ENCODE results near the gene EYA2. TPM values are rescaled to one million over a fixed set of nuclear protein-coding genes. Genes with fewer than 3 reads are reported as not detected.
"Not testable (repeated sequence)": the region's sequence is repeated elsewhere in the genome, so short reads cannot be mapped to it uniquely, and the experiment has no call there.

Gene EYA2
- 0.10 TPM in 1 of 2 replicates, not detected in the other for total RNA-seq (2014; rRNA removed; shearing (Covaris generic))

- DNase-seq (ENCODE audit: low read depth): no peak
Observed at GRCh38 chr20:46894579-46894958, at the start of gene EYA2. TSS of gene EYA2 (plus strand) at chr20:46894843. CDS start at chr20:46990011, 95,168 bp downstream.

- no peak for DNase-seq (ENCODE audit: low read depth)
Observed at GRCh38 chr20:46844965-46845364, 49.7 kb upstream of the EYA2 start.

- DNase-seq (ENCODE audit: low read depth): no peak
Observed at GRCh38 chr20:46849269-46849668, 45.4 kb upstream of the EYA2 start.

GRCh38 chr20:46849751-46850150 lies 44.9 kb upstream of the EYA2 start:
- no peak for DNase-seq (ENCODE audit: low read depth)

GRCh38 chr20:46850416-46850815 lies 44.2 kb upstream of the EYA2 start:
- no peak for DNase-seq (ENCODE audit: low read depth)

- no peak for DNase-seq (ENCODE audit: low read depth)
Observed at GRCh38 chr20:46850896-46851295, 43.7 kb upstream of the EYA2 start.

GRCh38 chr20:46851746-46852145 lies 42.9 kb upstream of the EYA2 start:
- DNase-seq (ENCODE audit: low read depth): no peak

GRCh38 chr20:46852313-46852712 lies 42.3 kb upstream of the EYA2 start:
- no peak for DNase-seq (ENCODE audit: low read depth)

GRCh38 chr20:46853926-46854325 lies 40.7 kb upstream of the EYA2 start:
- no peak for DNase-seq (ENCODE audit: low read depth)

GRCh38 chr20:46857061-46857831 lies 37.4 kb upstream of the EYA2 start:
- DNase-seq (ENCODE audit: low read depth): no peak

- no peak for DNase-seq (ENCODE audit: low read depth)
Observed at GRCh38 chr20:46865824-46866223, 28.8 kb upstream of the EYA2 start.

- DNase-seq (ENCODE audit: low read depth): no peak
Observed at GRCh38 chr20:46870041-46870440, 24.6 kb upstream of the EYA2 start.

GRCh38 chr20:46872328-46873211 lies 22.1 kb upstream of the EYA2 start:
- peak; percentile 17 for DNase-seq (ENCODE audit: low read depth)

GRCh38 chr20:46875059-46875458 lies 19.6 kb upstream of the EYA2 start:
- DNase-seq (ENCODE audit: low read depth): no peak

- DNase-seq (ENCODE audit: low read depth): no peak
Observed at GRCh38 chr20:46879386-46879785, 15.3 kb upstream of the EYA2 start.

GRCh38 chr20:46879963-46880362 lies 14.7 kb upstream of the EYA2 start:
- DNase-seq (ENCODE audit: low read depth): not testable (repeated sequence)

- DNase-seq (ENCODE audit: low read depth): no peak
Observed at GRCh38 chr20:46883892-46884291, 10.8 kb upstream of the EYA2 start.

- no peak for DNase-seq (ENCODE audit: low read depth)
Observed at GRCh38 chr20:46890682-46891081, 4.0 kb upstream of the EYA2 start.

GRCh38 chr20:46893051-46893450 lies 1.6 kb upstream of the EYA2 start:
- no peak for DNase-seq (ENCODE audit: low read depth)

- DNase-seq (ENCODE audit: low read depth): no peak
Observed at GRCh38 chr20:46893877-46894578, 615 bp upstream of the EYA2 start.

- no peak for DNase-seq (ENCODE audit: low read depth)
Observed at GRCh38 chr20:46894971-46895905, 595 bp downstream of the EYA2 start.

Data from RPMI7951 (cell line).